ENCODE data around the gene THADA. TPM values are rescaled to one million over a fixed set of nuclear protein-coding genes. Genes with fewer than 3 reads are reported as not detected.
A peak's percentile ranks its signal among the peaks of the same experiment; 100 is the strongest.
"Not testable (repeated sequence)": the region's sequence is repeated elsewhere in the genome, so short reads cannot be mapped to it uniquely, and the experiment has no call there.

THADA gene
- total RNA-seq, 1 donor from 2014 or later, result 33.8 TPM

GRCh38 chr2:43452318-43452731, 143.5 kb downstream of the THADA start:
- Mint-ChIP-seq H3K27ac (ENCODE audit: unreplicated experiment) (no peak overlapping the region), H3K9me3 (no peaks in the 10 kb centered on the region), H3K4me1 (peaks cover 33% of the 10 kb centered on the region), H3K27me3 (ENCODE audit: low read depth) (no peaks in the 10 kb centered on the region), H3K36me3 (ENCODE audit: low read depth) (peaks cover 12% of the 10 kb centered on the region), H3K4me3 (no peak overlapping the region)
- DNase-seq (ENCODE audit: low read depth, low spot score), result no peak
- TF ChIP-seq CTCF (conservative IDR thresholded peaks at IDR 0.05), result no peak

- H3K36me3 Mint-ChIP-seq (ENCODE audit: low read depth), result peaks cover 19% of the 10 kb centered on the region
- no peaks in the 10 kb centered on the region for H3K27me3 Mint-ChIP-seq (ENCODE audit: low read depth)
- H3K4me1 Mint-ChIP-seq, result peaks cover 22% of the 10 kb centered on the region
- H3K27ac Mint-ChIP-seq (ENCODE audit: unreplicated experiment), result no peak overlapping the region
- no peaks in the 10 kb centered on the region for H3K9me3 Mint-ChIP-seq
- DNase-seq (ENCODE audit: low read depth, low spot score), result no peak
- no peak overlapping the region for H3K4me3 Mint-ChIP-seq
- no peak for TF ChIP-seq CTCF (conservative IDR thresholded peaks at IDR 0.05)
Measured at GRCh38 chr2:43450617-43451016, 145.2 kb downstream of the THADA start.

- no peak for DNase-seq (ENCODE audit: low read depth, low spot score)
- no peaks in the 10 kb centered on the region for H3K27me3 Mint-ChIP-seq (ENCODE audit: low read depth)
- H3K27ac Mint-ChIP-seq (ENCODE audit: unreplicated experiment), result peak overlapping the region; percentile 63
- no peak for TF ChIP-seq CTCF (conservative IDR thresholded peaks at IDR 0.05)
- peaks cover 22% of the 10 kb centered on the region for H3K4me1 Mint-ChIP-seq
- no peaks in the 10 kb centered on the region for H3K9me3 Mint-ChIP-seq
- peaks cover 19% of the 10 kb centered on the region for H3K36me3 Mint-ChIP-seq (ENCODE audit: low read depth)
- H3K4me3 Mint-ChIP-seq, result no peak overlapping the region
Measured at GRCh38 chr2:43448822-43449110, 147.1 kb downstream of the THADA start.

- Mint-ChIP-seq H3K4me3 (no peak overlapping the region), H3K27me3 (ENCODE audit: low read depth) (no peaks in the 10 kb centered on the region), H3K27ac (ENCODE audit: unreplicated experiment) (peak overlapping the region; percentile 63), H3K9me3 (no peaks in the 10 kb centered on the region), H3K4me1 (peaks cover 22% of the 10 kb centered on the region), H3K36me3 (ENCODE audit: low read depth) (peaks cover 19% of the 10 kb centered on the region)
- no peak for DNase-seq (ENCODE audit: low read depth, low spot score)
- TF ChIP-seq CTCF (conservative IDR thresholded peaks at IDR 0.05), result no peak
Measured at GRCh38 chr2:43448011-43448821, 147.6 kb downstream of the THADA start.

- not testable (repeated sequence) for H3K27me3 Mint-ChIP-seq (ENCODE audit: low read depth); H3K27ac Mint-ChIP-seq (ENCODE audit: unreplicated experiment); DNase-seq (ENCODE audit: low read depth, low spot score); H3K4me3 Mint-ChIP-seq; H3K9me3 Mint-ChIP-seq
- peaks cover 22% of the 10 kb centered on the region for H3K4me1 Mint-ChIP-seq
- peaks cover 16% of the 10 kb centered on the region for H3K36me3 Mint-ChIP-seq (ENCODE audit: low read depth)
Measured at GRCh38 chr2:43446755-43447154, 149.1 kb downstream of the THADA start.

GRCh38 chr2:43445781-43446180, 150.1 kb downstream of the THADA start:
- Mint-ChIP-seq H3K4me1 (peaks cover 22% of the 10 kb centered on the region), H3K27me3 (ENCODE audit: low read depth) (no peaks in the 10 kb centered on the region), H3K36me3 (ENCODE audit: low read depth) (peaks cover 11% of the 10 kb centered on the region), H3K27ac (ENCODE audit: unreplicated experiment) (peak overlapping the region; percentile 15), H3K4me3 (no peak overlapping the region), H3K9me3 (no peaks in the 10 kb centered on the region)
- TF ChIP-seq CTCF (conservative IDR thresholded peaks at IDR 0.05), result no peak
- DNase-seq (ENCODE audit: low read depth, low spot score), result no peak
